K562 (cell line): ENCODE measurements around the gene NRCAM. TPM values are rescaled to one million over a fixed set of nuclear protein-coding genes. Genes with fewer than 3 reads are reported as not detected.

Source experiments
- ATAC-seq: fragments of 200-7000 bp; cut with Tn5 transposase; 3 replicates; pipeline ENCODE4 v1.9.1; 2020; ENCODE audit warnings: moderate library complexity
- BruUV-seq: library from RNA; stranded (reverse); fragments of 400-500 nt; replicated peaks from 2 replicates; lab custom pipeline; 2021; lab: Mats Ljungman, UMichigan
- CTCF ChIA-PET: fragments of 300-600 bp; formaldehyde crosslinking; extraction: SDS; loops from one replicate; lab custom pipeline; 2021; ENCODE audit warnings: low intra/inter-chr PET ratio; lab: Yijun Ruan, JAX
- POLR2A ChIA-PET: fragments of 300-600, 350-650 bp; sonication (Branson Sonifier 250); formaldehyde crosslinking; extraction: SDS; loops from one replicate; lab custom pipeline; 2021; ENCODE audit warnings: antibody characterized with exemption, inconsistent platforms; lab: Yijun Ruan, JAX
- DNase-seq, 4 experiments: peaks; one replicate each; pipeline versions ENCODE4 v3.0.0 to v3.0.0-alpha.2; 2011 to 2018; ENCODE audit warnings: low spot score in 3 of 4, mixed read lengths in 3 of 4; ENCODE audit errors: extremely low read depth in 1 of 4
- FAIRE-seq: peaks from 2 replicates; lab custom pipeline; 2011; peaks lifted over from hg19 to GRCh38; lab: Jason Lieb, UNC
- H2AFZ ChIP-seq: 2 replicates; pipeline ENCODE4 v1.6.0; 2011; ENCODE audit warnings: low read depth, low read length, control low read depth, inconsistent platforms
- H3K27ac ChIP-seq: fragments of 200-600 bp; 3 replicates; pipeline ENCODE4 v1.8.0; 2011; ENCODE audit warnings: low read depth, mild to moderate bottlenecking, control low read depth, inconsistent platforms, low read length, moderate library complexity, mixed read lengths; ENCODE audit errors: extremely low read depth
- H3K27me3 ChIP-seq, 2 experiments: fragments of 300-600 bp in 1 of 2; 2 replicates in 1 of 2; 3 replicates in 1 of 2; pipeline versions ENCODE4 v1.6.0 to v1.8.0; 2011; ENCODE audit warnings: inconsistent platforms in 2 of 2, low read length in 2 of 2, mild to moderate bottlenecking in 1 of 2, mixed read lengths in 1 of 2, moderate library complexity in 1 of 2; ENCODE audit not compliant: control insufficient read depth in 2 of 2, insufficient read depth in 2 of 2
- H3K36me3 ChIP-seq: fragments of 300-600 bp; 3 replicates; pipeline ENCODE4 v1.8.0; 2011; ENCODE audit warnings: mild to moderate bottlenecking, low read length, inconsistent platforms; ENCODE audit not compliant: control insufficient read depth, insufficient read depth
- H3K4me1 ChIP-seq, 2 experiments: fragments of 200-600 bp in 1 of 2; replicated peaks in 1 of 2; 2 replicates in 1 of 2; 3 replicates in 1 of 2; pipeline versions ENCODE4 v1.5.1 to v1.8.0; 2011; ENCODE audit warnings: inconsistent platforms in 2 of 2, low read length in 2 of 2, mild to moderate bottlenecking in 1 of 2, mixed read lengths in 1 of 2, moderate library complexity in 1 of 2; ENCODE audit not compliant: control insufficient read depth in 2 of 2, insufficient read depth in 2 of 2
- H3K4me2 ChIP-seq: 2 replicates; pipeline ENCODE4 v1.6.1; 2011; ENCODE audit warnings: low read length, control low read depth, inconsistent platforms, mixed read lengths; ENCODE audit not compliant: insufficient read depth
- H3K4me3 ChIP-seq: fragments of 200-600 bp; sonication (generic), shearing (Covaris generic); 2 replicates; pipeline ENCODE4 v1.5.1; 2016; ENCODE audit warnings: control low read depth, inconsistent platforms
- H3K79me2 ChIP-seq: fragments of 200-600 bp; 3 replicates; pipeline ENCODE4 v1.8.0; 2011; ENCODE audit warnings: low read length, inconsistent platforms; ENCODE audit not compliant: control insufficient read depth, insufficient read depth
- H3K9ac ChIP-seq, 2 experiments: 2 replicates each; pipeline versions ENCODE4 v1.6.0 to v1.6.1; 2011; ENCODE audit warnings: low read depth in 2 of 2, low read length in 2 of 2, control low read depth in 1 of 2, inconsistent platforms in 1 of 2, mild to moderate bottlenecking in 1 of 2, mixed read lengths in 1 of 2; ENCODE audit not compliant: insufficient read depth in 1 of 2
- H3K9me1 ChIP-seq: one replicate; pipeline ENCODE4 v1.6.0; 2011; ENCODE audit warnings: inconsistent platforms, mild to moderate bottlenecking, low read length, moderate library complexity; ENCODE audit not compliant: control insufficient read depth, insufficient read depth
- H3K9me3 ChIP-seq: replicated peaks from 2 replicates; pipeline ENCODE4 v1.5.1; 2011; ENCODE audit warnings: low read depth, low read length, inconsistent platforms; ENCODE audit not compliant: control insufficient read depth, insufficient read depth
- H4K20me1 ChIP-seq: replicated peaks from 2 replicates; pipeline ENCODE4 v1.6.1; 2011; ENCODE audit warnings: low read length, inconsistent platforms, mixed read lengths; ENCODE audit not compliant: control insufficient read depth, insufficient read depth
- BRF2 ChIP-seq: IDR thresholded peaks from 3 replicates; pipeline ENCODE4 v1.6.1; 2011; ENCODE audit warnings: borderline replicate concordance, mild to moderate bottlenecking; ENCODE audit not compliant: insufficient read length, insufficient read depth
- TOE1 ChIP-seq, 2 experiments: fragments of 450-650 bp in 1 of 2; sonication (generic) in 1 of 2; formaldehyde crosslinking in 1 of 2; IDR thresholded peaks; 2 replicates each; pipeline versions ENCODE4 v1.7.1 to v1.8.0; 2016 to 2022; ENCODE audit warnings: borderline replicate concordance in 2 of 2, mild to moderate bottlenecking in 2 of 2, antibody characterized with exemption in 1 of 2, inconsistent platforms in 1 of 2, low read depth in 1 of 2, missing genetic modification reagents in 1 of 2, moderate library complexity in 1 of 2
- ZBTB34 ChIP-seq: fragments of 250-450 bp; sonication (Bioruptor Pico); IDR thresholded peaks from 2 replicates; pipeline ENCODE4 v1.8.0; 2021; ENCODE audit warnings: mild to moderate bottlenecking, moderate library complexity
- ZNF431 ChIP-seq: sonication (generic); formaldehyde crosslinking; IDR thresholded peaks from 2 replicates; pipeline ENCODE4 v1.8.0; 2022; ENCODE audit warnings: mild to moderate bottlenecking, missing genetic modification reagents
- WGBS: fragments of 100-300 bp; shearing (Covaris generic); methylation state at CpG from one replicate; pipeline ENCODE4 v1.1.6; 2016; ENCODE audit warnings: low coverage, mixed read lengths; ENCODE audit not compliant: insufficient coverage; ENCODE audit errors: missing lambda C conversion rate; 5-methylcytosine and 5-hydroxymethylcytosine counted together
- in situ Hi-C: fragments of 300-500 bp; cut with MboI; formaldehyde crosslinking; loops from 4 replicates; pipeline ENCODE4 v1.15.0; 2018; ENCODE audit warnings: inconsistent platforms, mixed read lengths
- intact Hi-C: fragments of 100-400 bp; cut with micrococcal nuclease; formaldehyde crosslinking; loops from 2 replicates; pipeline ENCODE4 v1.14.2; 2022
- polyA plus RNA-seq, 8 experiments: library from polyadenylated mRNA; depleted of rRNA in 4 of 8; stranded (reverse) in 5 of 8; unstranded in 3 of 8; fragments of >200 nt; fragmentation: Nextera tagmentation in 2 of 8; fragmentation: Illumina TruSeq in 1 of 8; extraction: Ambion mirVana in 2 of 8; extraction: Trizol in 1 of 8; gene quantifications; 2 replicates each; pipeline versions ENCODE4 v1.2.1 to v1.2.3, GENCODE V29; 2011 to 2014; ENCODE audit warnings: inconsistent platforms in 1 of 8, missing spikeins in 1 of 8
- total RNA-seq, 7 experiments: library from RNA; depleted of rRNA in 6 of 7; stranded (reverse); fragments of >200 nt in 6 of 7; fragmentation: Illumina TruSeq in 2 of 7; extraction: Trizol in 2 of 7; gene quantifications; 2 replicates each; pipeline versions ENCODE4 v1.2.1 to v1.2.3, GENCODE V29; 2011 to 2021; ENCODE audit warnings: low replicate concordance in 1 of 7

Gene NRCAM
- total and polyA plus RNA-seq, 9 of the 15 experiments (the other 6 are each of a cell fraction or from before 2014, with no cell fraction given), result 0.03 to 0.54 (median 0.12) TPM; not detected in 1

DNA sequence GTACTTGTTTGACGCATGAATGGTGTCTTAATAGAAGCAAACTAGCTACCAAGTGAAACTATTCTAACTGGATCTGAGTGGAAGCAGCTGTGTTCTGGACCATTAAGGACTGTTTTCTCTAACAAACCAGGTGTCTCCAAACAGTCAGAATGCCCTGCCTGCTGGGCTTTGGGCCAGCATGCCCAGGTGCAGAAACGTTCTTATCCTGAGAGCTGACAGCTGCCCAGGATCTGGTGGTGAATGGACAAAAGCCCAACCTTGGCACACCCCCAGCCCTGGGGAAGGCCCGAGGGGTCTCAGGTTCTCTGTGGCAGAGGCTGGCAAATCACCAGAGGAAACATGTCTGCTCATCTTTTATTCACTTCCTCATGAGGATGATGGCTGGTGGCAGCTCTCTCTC lies 277.8 kb downstream of the NRCAM start:
- ChIA-PET POLR2A (interaction anchor here (0.6 to 1.2 kb wide), 2 partner anchors 112 to 391 kb away, joined by 3 read pairs; partner anchors contain the start of genes DNAJB9 and THAP5), CTCF (interaction anchor here (1.5 kb wide), 1 partner anchor 281 kb away, joined by 5 read pairs; no protein-coding TSS in a partner anchor)
- BruUV-seq, result no TSS peak
- Histone ChIP-seq H3K9me3 (no peaks in the 10 kb centered on the region), H3K4me1 (0 out of 5 replicates have a peak, but pooled peaks cover 0 to under 1% of the 10 kb centered on the region in 2 experiments), H4K20me1 (no peaks in the 10 kb centered on the region), H3K9ac (no peak overlapping the region), H2AFZ (no peak overlapping the region), H3K27ac (no peak overlapping the region), H3K4me3 (no peak overlapping the region), H3K4me2 (no peak overlapping the region), H3K9me1 (no peaks in the 10 kb centered on the region), H3K27me3 (peaks cover 0 to 5% of the 10 kb centered on the region in 2 experiments; a peak in 3 of 5 replicates), H3K36me3 (no peaks in the 10 kb centered on the region), H3K79me2 (no peaks in the 10 kb centered on the region)
- intact Hi-C loops, result loop anchor here (2.0 kb wide), 1 partner anchor 206 kb away; no protein-coding TSS in a partner anchor
- ATAC-seq, result no peak
- in situ Hi-C loops, result loop anchor here (10.0 kb wide), 1 partner anchor 306 kb away; no protein-coding TSS in a partner anchor
- no peak for DNase-seq
- no peak for FAIRE-seq
- TF ChIP-seq ZNF431 (CRISPR knock-in tag), result no peak
- no peak for TF ChIP-seq TOE1 (IDR thresholded peaks at IDR 0.05; ENCODE audit: borderline replicate concordance)
- TF ChIP-seq TOE1 (CRISPR knock-in tag; IDR thresholded peaks at IDR 0.05; ENCODE audit: borderline replicate concordance, low read depth), result no peak
- TF ChIP-seq BRF2, result no peak
- TF ChIP-seq ZBTB34, result no peak
- WGBS, result 18% methylated on average over 3 of the region's 3 CpGs
